CD4-positive, alpha-beta T cell treated with Interferon gamma for 1 hour (primary cell): ENCODE measurements around the gene SYT2.

Experiments used
- DNase-seq: peaks from one replicate; pipeline ENCODE4 v3.0.0-alpha.2; 2020

Gene SYT2

GRCh38 chr1:202673531-202673930, 36.7 kb downstream of the SYT2 start:
- DNase-seq = no peak

- DNase-seq = no peak
Observed at GRCh38 chr1:202671399-202671798, 38.9 kb downstream of the SYT2 start.

- no peak for DNase-seq
Observed at GRCh38 chr1:202665417-202665816, 44.8 kb downstream of the SYT2 start.

- DNase-seq = no peak
Observed at GRCh38 chr1:202664083-202664482, 46.2 kb downstream of the SYT2 start.

GRCh38 chr1:202663131-202663530, 47.1 kb downstream of the SYT2 start:
- no peak for DNase-seq

- no peak for DNase-seq
Observed at GRCh38 chr1:202662081-202662480, 48.2 kb downstream of the SYT2 start.

- no peak for DNase-seq
Observed at GRCh38 chr1:202661136-202661845, 49.0 kb downstream of the SYT2 start.

- no peak for DNase-seq
Observed at GRCh38 chr1:202659974-202660373, 50.3 kb downstream of the SYT2 start.

GRCh38 chr1:202659541-202659940, 50.7 kb downstream of the SYT2 start:
- DNase-seq = no peak

GRCh38 chr1:202658769-202659168, 51.5 kb downstream of the SYT2 start:
- no peak for DNase-seq

GRCh38 chr1:202658251-202658759, 51.9 kb downstream of the SYT2 start:
- no peak for DNase-seq

GRCh38 chr1:202656951-202657646, 53.2 kb downstream of the SYT2 start:
- no peak for DNase-seq

GRCh38 chr1:202656057-202656456, 54.2 kb downstream of the SYT2 start:
- DNase-seq = no peak

GRCh38 chr1:202654079-202654478, 56.2 kb downstream of the SYT2 start:
- DNase-seq = no peak

- no peak for DNase-seq
Observed at GRCh38 chr1:202649553-202650392, 60.5 kb downstream of the SYT2 start.

- no peak for DNase-seq
Observed at GRCh38 chr1:202648605-202649226, 61.5 kb downstream of the SYT2 start.

GRCh38 chr1:202645097-202645476, 65.2 kb downstream of the SYT2 start:
- DNase-seq = no peak

- no peak for DNase-seq
Observed at GRCh38 chr1:202644219-202645096, 65.8 kb downstream of the SYT2 start.

- DNase-seq = no peak
Observed at GRCh38 chr1:202643397-202644218, 66.6 kb downstream of the SYT2 start.

- no peak for DNase-seq
Observed at GRCh38 chr1:202642619-202643291, 67.5 kb downstream of the SYT2 start.
